SK-N-MC (cell line): Measurements from ENCODE around the gene TAF1C.

Experiments used
- DNase-seq: peaks from one replicate; pipeline ENCODE4 v3.0.0-alpha.2; 2011; ENCODE audit warnings: low read depth, low spot score
- H3K27ac ChIP-seq: fragments of 200-600 bp; sonication (generic); 2 replicates; pipeline ENCODE4 v1.5.1; 2016; ENCODE audit warnings: mixed run types
- H3K36me3 ChIP-seq: fragments of 200-600 bp; sonication (generic); 2 replicates; pipeline ENCODE4 v1.6.1; 2017; ENCODE audit warnings: antibody characterized with exemption, low read length, mixed read lengths; ENCODE audit not compliant: insufficient read depth
- H3K4me3 ChIP-seq: fragments of 200-600 bp; sonication (generic); 2 replicates; pipeline ENCODE4 v1.5.1; 2016
- H3K9ac ChIP-seq: fragments of 200-600 bp; sonication (generic); 2 replicates; pipeline ENCODE4 v1.8.0; 2017; ENCODE audit warnings: mixed run types, mixed read lengths; ENCODE audit not compliant: insufficient read length
- H3K9me3 ChIP-seq: fragments of 200-600 bp; sonication (generic); 2 replicates; pipeline ENCODE4 v1.6.1; 2017; ENCODE audit warnings: low read depth, mild to moderate bottlenecking, antibody characterized with exemption, low read length, moderate library complexity, mixed read lengths
- EZH2 ChIP-seq: fragments of 200-600 bp; sonication (generic); IDR thresholded peaks from one replicate; pipeline ENCODE4 v1.6.1; 2017; ENCODE audit warnings: antibody characterized with exemption
- FOXP2 ChIP-seq: optimal IDR thresholded peaks from 2 replicates; pipeline ENCODE3; 2011; ENCODE audit warnings: mild to moderate bottlenecking, moderate library complexity; ENCODE audit not compliant: insufficient read depth; ENCODE audit errors: extremely low read length, control extremely low read depth
- POLR2AphosphoS5 ChIP-seq: IDR thresholded peaks from 2 replicates; pipeline ENCODE4 v1.6.1; 2012; ENCODE audit warnings: mild to moderate bottlenecking, low read depth, low read length, borderline replicate concordance

The TAF1C gene

DNA sequence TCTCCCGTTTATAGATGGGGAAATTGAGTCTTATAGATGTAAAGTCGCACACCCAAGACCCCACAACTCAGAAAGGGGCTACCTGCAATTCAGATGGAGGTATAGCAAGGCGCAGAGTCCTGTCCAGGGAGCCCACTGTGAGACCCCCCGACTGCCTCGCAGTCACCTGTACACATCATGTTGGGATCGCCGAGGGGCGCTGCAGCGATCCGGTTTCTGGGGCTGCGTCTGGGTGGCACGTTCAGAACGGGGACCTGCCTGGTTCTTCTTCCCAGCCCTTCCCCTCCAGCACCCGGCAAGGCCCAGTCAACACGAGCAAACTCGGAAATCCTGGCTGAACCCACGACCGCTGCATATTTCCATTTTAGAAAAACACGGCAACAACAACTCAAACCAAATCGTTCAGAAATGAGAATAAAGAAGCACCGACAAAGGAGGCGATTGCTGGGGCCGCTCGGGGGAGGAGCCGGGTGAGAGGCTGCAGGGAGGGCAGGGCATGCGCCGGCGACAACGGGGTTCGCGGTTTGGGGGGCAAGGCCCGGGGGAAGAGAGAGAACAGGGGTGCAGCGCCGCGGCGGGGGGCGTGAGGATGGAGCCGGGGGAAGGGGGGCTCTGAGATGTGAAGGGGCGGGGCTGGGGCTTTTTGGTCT is 42.5 kb downstream of the TAF1C start:
- DNase-seq, result no peak
- Histone ChIP-seq H3K36me3 (no peaks in the 10 kb centered on the region), H3K27ac (no peak overlapping the region), H3K9me3 (no peaks in the 10 kb centered on the region), H3K9ac (peak overlapping the region; percentile 62), H3K4me3 (peak overlapping the region; percentile 79)
- TF ChIP-seq EZH2 (no peak), FOXP2 (no peak), POLR2AphosphoS5 (no peak)

DNA sequence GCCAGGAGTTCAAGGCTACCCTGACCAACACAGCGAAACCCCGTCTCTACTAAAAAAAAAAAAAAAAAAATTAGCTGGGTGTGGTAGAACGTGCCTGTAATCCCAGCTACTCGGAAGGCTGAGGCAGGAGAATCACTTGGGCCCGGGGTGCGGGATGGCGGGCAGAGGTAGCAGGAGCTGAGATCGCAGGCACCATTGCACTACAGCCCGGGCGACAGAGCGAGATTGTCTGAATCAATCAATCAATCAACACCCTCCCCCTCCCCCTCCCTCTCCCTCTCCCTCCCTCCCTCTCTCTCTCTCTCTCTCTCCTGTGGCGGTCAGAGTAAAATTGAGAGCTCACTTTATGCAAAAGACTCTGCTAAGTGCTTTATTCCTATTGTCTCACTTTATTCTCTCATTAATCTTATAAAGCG is 43.1 kb downstream of the TAF1C start:
- no peak overlapping the region for H3K27ac ChIP-seq
- TF ChIP-seq POLR2AphosphoS5, result no peak
- no peak for TF ChIP-seq FOXP2
- no peak for TF ChIP-seq EZH2
- no peaks in the 10 kb centered on the region for H3K36me3 ChIP-seq
- DNase-seq, result no peak
- no peaks in the 10 kb centered on the region for H3K9me3 ChIP-seq
- H3K4me3 ChIP-seq, result peak overlapping the region; percentile 79
- H3K9ac ChIP-seq, result no peak overlapping the region

DNA sequence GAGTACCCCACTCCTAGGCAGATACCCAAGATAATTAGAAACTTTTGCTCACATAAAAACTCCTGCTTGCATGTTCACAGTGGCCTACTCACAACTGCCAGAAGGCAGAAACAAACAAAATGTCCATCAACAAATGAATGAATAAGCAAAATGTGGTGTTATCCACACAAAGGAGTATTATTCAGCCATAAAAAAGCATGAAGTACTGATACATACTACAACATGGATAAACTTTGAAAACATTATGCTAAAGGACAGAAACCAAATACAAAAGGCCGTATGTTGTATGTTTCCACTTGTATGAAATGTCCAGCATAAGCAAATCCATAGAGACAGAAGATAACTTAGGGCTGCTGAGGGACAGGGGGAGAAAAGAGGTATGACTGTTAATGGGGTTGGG is 43.8 kb downstream of the TAF1C start:
- no peaks in the 10 kb centered on the region for H3K9me3 ChIP-seq
- no peak for TF ChIP-seq EZH2
- H3K36me3 ChIP-seq, result no peaks in the 10 kb centered on the region
- no peak overlapping the region for H3K4me3 ChIP-seq
- no peak overlapping the region for H3K9ac ChIP-seq
- no peak overlapping the region for H3K27ac ChIP-seq
- no peak for DNase-seq

DNA sequence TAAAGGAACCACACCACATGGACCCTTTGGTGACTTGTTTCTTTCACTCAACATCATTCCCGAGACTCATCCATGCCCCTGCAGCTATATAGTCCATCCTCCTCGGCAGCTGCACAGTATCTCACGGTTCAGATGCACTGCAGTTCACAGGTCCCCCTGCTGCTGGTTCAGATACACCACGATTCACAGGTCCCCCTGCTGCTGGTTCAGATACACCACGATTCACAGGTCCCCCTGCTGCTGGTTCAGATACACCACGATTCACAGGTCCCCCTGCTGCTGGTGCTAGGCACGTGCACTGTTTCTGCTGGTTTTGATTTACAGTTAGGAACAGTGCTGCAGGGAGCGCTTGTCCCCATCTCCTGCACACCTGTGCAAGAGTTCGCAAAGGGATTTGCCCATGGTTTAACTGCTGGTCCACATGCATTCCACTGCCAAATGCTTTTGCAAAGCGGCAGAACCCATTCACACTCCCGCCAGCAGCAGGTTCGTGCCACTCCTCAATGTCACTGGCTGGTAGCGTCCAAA is 45.6 kb downstream of the TAF1C start:
- Histone ChIP-seq H3K27ac (no peak overlapping the region), H3K9me3 (no peaks in the 10 kb centered on the region), H3K9ac (no peak overlapping the region), H3K36me3 (no peaks in the 10 kb centered on the region), H3K4me3 (no peak overlapping the region)
- TF ChIP-seq FOXP2 (no peak), EZH2 (no peak), POLR2AphosphoS5 (no peak)
- DNase-seq, result no peak

DNA sequence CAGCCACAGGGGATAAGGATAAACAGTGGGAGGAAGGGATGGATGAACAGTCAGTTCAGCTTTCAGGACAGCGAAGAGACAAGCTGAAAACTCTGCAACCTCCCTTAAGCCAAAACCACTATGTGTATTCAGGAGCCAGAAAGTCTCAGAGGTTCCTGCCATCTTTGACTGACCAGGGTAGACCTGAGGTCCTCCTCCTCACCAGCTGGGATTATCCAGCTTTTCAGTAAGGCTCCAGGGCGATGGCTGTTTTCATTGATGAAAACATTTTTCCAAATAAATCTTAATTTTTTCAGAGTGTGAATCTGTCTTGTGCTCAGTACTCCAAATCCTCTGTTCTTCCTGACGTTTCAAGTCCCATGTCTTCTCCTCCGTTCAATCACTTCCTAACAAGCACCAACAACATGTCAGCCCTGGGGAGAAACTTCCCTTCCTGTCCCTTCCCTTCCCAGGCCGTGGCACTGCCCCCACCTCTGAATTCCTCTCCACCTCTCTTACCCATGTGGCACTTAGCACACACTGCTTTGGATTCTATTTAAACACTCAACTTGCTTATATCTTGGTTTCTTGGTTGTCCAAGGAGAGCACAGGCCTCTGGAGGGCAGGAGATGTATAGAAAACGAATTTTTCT is 47.1 kb downstream of the TAF1C start:
- Histone ChIP-seq H3K27ac (no peak overlapping the region), H3K9ac (no peak overlapping the region), H3K9me3 (no peaks in the 10 kb centered on the region), H3K4me3 (no peak overlapping the region), H3K36me3 (no peaks in the 10 kb centered on the region)
- TF ChIP-seq POLR2AphosphoS5 (no peak), FOXP2 (no peak)
- DNase-seq, result no peak

DNA sequence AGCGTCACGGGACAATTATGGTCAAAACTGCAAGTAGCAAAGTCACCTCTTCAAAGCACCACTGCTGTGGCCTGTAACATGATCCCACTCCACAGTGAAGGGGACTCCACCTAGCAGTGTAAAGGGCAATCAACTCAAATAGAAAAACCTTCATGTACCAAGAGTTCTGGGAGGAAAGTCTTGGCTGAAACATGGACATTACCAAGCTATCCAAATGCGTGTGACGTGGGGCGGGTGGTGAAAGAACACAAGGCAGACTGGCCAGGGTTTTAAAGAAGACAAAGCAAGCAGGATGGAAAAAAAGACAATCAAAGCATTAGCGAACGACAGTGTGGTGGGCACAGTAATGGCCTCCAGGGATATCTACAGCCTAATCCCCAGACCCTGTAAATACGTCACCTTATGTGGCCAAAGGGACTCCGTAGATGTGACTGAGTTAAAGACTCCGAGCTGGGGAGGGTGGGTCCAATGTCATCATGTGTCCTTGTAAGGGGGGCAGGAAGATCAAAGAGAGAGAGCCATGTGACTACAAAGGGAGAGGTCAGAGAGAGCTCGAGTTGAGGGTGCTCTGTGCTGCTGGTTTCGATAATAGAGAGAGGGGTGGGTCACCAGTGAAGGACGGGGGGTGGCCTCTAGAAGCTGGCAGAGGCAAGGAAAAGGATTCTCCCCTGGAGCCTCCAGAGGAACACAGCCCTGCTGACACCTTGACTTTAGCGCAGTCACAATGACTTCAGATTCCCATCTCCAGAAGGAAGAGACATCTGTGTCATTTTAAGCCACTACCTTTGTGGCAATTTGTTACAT is 47.8 kb downstream of the TAF1C start:
- no peak for TF ChIP-seq EZH2
- TF ChIP-seq POLR2AphosphoS5, result no peak
- no peak for TF ChIP-seq FOXP2
- no peaks in the 10 kb centered on the region for H3K36me3 ChIP-seq
- H3K4me3 ChIP-seq, result no peak overlapping the region
- no peaks in the 10 kb centered on the region for H3K9me3 ChIP-seq
- no peak for DNase-seq
- H3K9ac ChIP-seq, result no peak overlapping the region
- no peak overlapping the region for H3K27ac ChIP-seq

DNA sequence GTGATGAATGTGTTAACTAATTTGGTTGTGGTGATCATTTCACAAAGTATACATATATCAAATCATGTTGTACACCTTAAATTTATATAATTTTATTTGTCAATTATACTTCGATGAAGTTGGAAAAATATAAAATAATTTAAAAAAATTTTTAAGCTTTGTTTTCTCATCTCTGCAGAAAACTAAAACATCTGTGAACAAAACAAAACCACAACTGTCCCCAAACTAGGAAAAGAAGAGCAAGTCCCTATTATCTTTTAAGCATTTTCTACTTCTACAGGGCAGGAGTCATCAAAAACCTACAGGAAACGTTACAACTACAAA is 48.4 kb downstream of the TAF1C start:
- Histone ChIP-seq H3K36me3 (no peaks in the 10 kb centered on the region), H3K4me3 (no peak overlapping the region), H3K27ac (no peak overlapping the region), H3K9me3 (no peaks in the 10 kb centered on the region), H3K9ac (no peak overlapping the region)
- no peak for DNase-seq
- TF ChIP-seq FOXP2 (no peak), EZH2 (no peak), POLR2AphosphoS5 (no peak)

DNA sequence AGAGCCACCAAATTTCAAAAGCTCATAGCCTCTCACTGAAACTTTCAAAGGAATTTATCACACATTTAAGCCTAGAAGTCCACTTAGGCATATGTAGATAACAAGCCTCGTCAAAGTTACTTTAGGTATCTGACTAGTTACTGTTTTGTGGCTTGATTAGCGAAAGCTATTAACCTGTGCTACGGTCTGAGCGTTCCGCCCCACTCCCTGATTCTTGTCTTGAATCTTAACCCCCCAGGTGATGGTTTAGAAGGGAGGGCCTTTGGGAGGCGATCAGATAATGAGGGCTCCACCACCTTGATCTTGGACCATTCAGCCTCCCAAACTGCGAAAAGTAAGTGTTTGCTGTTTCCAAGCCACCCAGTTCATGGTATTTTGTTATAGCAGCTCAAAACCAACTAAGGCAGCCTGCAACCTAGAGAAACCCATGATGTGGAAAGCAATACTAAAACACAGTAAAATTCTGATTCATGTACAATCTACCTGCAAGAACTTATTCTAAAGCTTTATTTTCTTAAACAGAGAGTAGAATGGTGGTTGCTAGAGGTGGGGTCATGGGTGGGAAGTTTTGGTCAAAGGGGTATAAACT is 49.0 kb downstream of the TAF1C start:
- Histone ChIP-seq H3K9me3 (no peaks in the 10 kb centered on the region), H3K36me3 (no peaks in the 10 kb centered on the region), H3K27ac (no peak overlapping the region), H3K4me3 (no peak overlapping the region), H3K9ac (no peak overlapping the region)
- TF ChIP-seq POLR2AphosphoS5, result no peak
- no peak for TF ChIP-seq FOXP2
- no peak for TF ChIP-seq EZH2
- DNase-seq, result no peak
